Activated B cell treated with CpG ODN at 0.5 μM for 24 hours (primary cell): ENCODE results near the gene TBC1D32. TPM values are rescaled to one million over a fixed set of nuclear protein-coding genes. Genes with fewer than 3 reads are reported as not detected.
"Not testable (repeated sequence)": the region's sequence is repeated elsewhere in the genome, so short reads cannot be mapped to it uniquely, and the experiment has no call there.

ENCODE experiments used
- ATAC-seq: fragments of 200-7000 bp; cut with Tn5 transposase; one replicate; pipeline ENCODE4 v1.10.0; 2021; ENCODE audit warnings: low read depth, mild to moderate bottlenecking, moderate library complexity
- CTCF ChIA-PET: fragments of 350-600 bp; sonication (Branson Sonifier 250); formaldehyde crosslinking; loops from one replicate; lab custom pipeline; 2021; ENCODE audit warnings: antibody characterized with exemption; lab: Charles Lee
- POLR2A ChIA-PET: fragments of 350-600 bp; sonication (Branson Sonifier 250); formaldehyde crosslinking; loops from one replicate; lab custom pipeline; 2021; ENCODE audit warnings: antibody characterized with exemption; lab: Charles Lee
- DNase-seq: peaks from one replicate; pipeline ENCODE4 v3.0.0; 2022
- H3K27ac Mint-ChIP-seq: one replicate; pipeline ENCODE4 v1.8.0; 2020; ENCODE audit warnings: mixed read lengths
- H3K27me3 Mint-ChIP-seq: one replicate; pipeline ENCODE4 v1.8.0; 2021; ENCODE audit warnings: mixed read lengths
- H3K36me3 Mint-ChIP-seq: one replicate; pipeline ENCODE4 v1.8.0; 2021; ENCODE audit warnings: low read depth, mixed read lengths
- H3K4me1 Mint-ChIP-seq: one replicate; pipeline ENCODE4 v1.8.0; 2021; ENCODE audit warnings: mixed read lengths
- H3K4me3 Mint-ChIP-seq: one replicate; pipeline ENCODE4 v1.8.0; 2020; ENCODE audit warnings: mild to moderate bottlenecking, mixed read lengths
- H3K9me3 Mint-ChIP-seq: one replicate; pipeline ENCODE4 v1.8.0; 2020; ENCODE audit warnings: mixed read lengths
- CTCF ChIP-seq: fragments of 200-600 bp; IDR thresholded peaks from one replicate; pipeline ENCODE4 v1.8.0; 2022; ENCODE audit warnings: antibody characterized with exemption, mild to moderate bottlenecking
- intact Hi-C: fragments of 100-400 bp; cut with micrococcal nuclease; formaldehyde crosslinking; loops from one replicate; pipeline ENCODE4 v1.15.1; 2024
- total RNA-seq: library from RNA; stranded (reverse); gene quantifications from 2 replicates; pipeline ENCODE4 v1.2.3, GENCODE V29; 2022

The TBC1D32 gene
- total RNA-seq, 1 donor from 2014 or later = 17.8 TPM

- H3K36me3 Mint-ChIP-seq = peaks cover 31% of the 10 kb centered on the region
- H3K4me1 Mint-ChIP-seq = no peaks in the 10 kb centered on the region
- ChIA-PET POLR2A (no interaction called here), CTCF (no interaction called here)
- no peak for TF ChIP-seq CTCF
- H3K9me3 Mint-ChIP-seq = peaks cover 8% of the 10 kb centered on the region
- H3K4me3 Mint-ChIP-seq = no peak overlapping the region
- intact Hi-C loops = no loop called here
- no peak for DNase-seq
- H3K27me3 Mint-ChIP-seq = no peaks in the 10 kb centered on the region
- no peak overlapping the region for H3K27ac Mint-ChIP-seq
- no peak for ATAC-seq
Measured at GRCh38 chr6:121223930-121224329, 110.3 kb downstream of the TBC1D32 start.

DNA sequence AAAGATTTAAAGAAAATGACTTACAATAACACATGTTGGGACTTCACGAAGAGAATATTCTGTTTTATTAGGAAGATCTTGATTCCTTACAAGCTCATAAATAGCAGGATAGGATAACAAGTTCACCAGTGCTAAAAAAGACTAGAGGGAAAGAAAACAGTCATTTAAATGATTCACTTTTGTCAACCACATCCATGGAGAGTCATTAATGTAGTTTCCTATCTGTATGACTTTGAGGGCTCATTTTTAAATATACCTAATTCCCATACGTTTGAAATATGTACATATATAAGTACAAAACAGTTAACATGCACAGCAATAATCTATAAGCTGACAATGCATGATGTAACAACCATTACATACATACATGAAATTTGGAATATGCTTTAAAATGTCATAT lies 111.1 kb downstream of the TBC1D32 start:
- peaks cover 37% of the 10 kb centered on the region for H3K36me3 Mint-ChIP-seq
- no peak overlapping the region for H3K4me3 Mint-ChIP-seq
- intact Hi-C loops = no loop called here
- TF ChIP-seq CTCF = no peak
- H3K27ac Mint-ChIP-seq = no peak overlapping the region
- ATAC-seq = no peak
- H3K4me1 Mint-ChIP-seq = no peaks in the 10 kb centered on the region
- no peaks in the 10 kb centered on the region for H3K27me3 Mint-ChIP-seq
- H3K9me3 Mint-ChIP-seq = peaks cover 11% of the 10 kb centered on the region
- POLR2A ChIA-PET = no interaction called here
- CTCF ChIA-PET = no interaction called here
- DNase-seq = no peak

DNA sequence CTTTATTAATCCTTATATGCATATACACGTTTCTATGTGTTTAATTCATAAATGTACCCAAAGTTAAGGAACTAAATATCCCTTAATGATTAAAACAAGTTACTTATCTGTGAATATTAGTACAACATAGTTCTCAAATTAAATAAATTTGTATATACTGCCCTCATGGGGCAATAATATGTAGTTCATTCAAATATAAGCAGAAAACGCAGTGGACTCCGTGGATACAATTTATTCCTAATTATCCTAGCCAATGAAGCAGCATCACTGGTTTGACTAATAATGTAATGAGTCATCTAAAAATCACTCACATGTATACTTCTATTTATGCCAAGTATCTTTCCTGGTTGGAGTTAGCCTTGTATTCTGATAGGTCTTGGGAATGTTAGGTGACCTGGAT lies 111.6 kb downstream of the TBC1D32 start:
- intact Hi-C loops = no loop called here
- ChIA-PET CTCF (no interaction called here), POLR2A (no interaction called here)
- no peak for TF ChIP-seq CTCF
- H3K4me1 Mint-ChIP-seq = no peaks in the 10 kb centered on the region
- H3K4me3 Mint-ChIP-seq = no peak overlapping the region
- H3K27me3 Mint-ChIP-seq = no peaks in the 10 kb centered on the region
- H3K27ac Mint-ChIP-seq = no peak overlapping the region
- ATAC-seq (no peak), DNase-seq (no peak)
- peaks cover 15% of the 10 kb centered on the region for H3K9me3 Mint-ChIP-seq
- H3K36me3 Mint-ChIP-seq = peaks cover 43% of the 10 kb centered on the region

DNA sequence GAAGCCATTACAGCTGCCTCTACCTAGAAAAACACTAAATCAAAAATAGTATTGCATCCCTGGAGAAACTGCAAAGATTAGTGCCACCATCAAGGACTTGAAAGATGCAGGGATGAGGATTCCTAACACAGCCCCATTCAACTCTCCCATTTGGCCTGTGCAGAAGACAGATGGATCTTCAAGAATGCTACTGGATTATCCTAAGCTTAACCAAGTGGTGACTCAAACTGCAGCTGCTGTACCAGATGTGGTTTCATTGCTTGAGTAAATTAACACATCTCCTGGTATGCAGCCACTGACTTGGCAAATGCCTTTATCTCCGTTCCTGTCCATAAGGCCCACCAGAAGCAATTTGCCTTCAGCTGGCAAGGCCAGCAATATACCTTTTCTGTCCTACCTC lies 117.4 kb downstream of the TBC1D32 start:
- H3K9me3 Mint-ChIP-seq = peaks cover 34% of the 10 kb centered on the region
- H3K27ac Mint-ChIP-seq = no peak overlapping the region
- no peak overlapping the region for H3K4me3 Mint-ChIP-seq
- ATAC-seq (no peak), DNase-seq (no peak)
- H3K36me3 Mint-ChIP-seq = peaks cover 84% of the 10 kb centered on the region
- H3K27me3 Mint-ChIP-seq = no peaks in the 10 kb centered on the region
- POLR2A ChIA-PET = no interaction called here
- intact Hi-C loops = no loop called here
- CTCF ChIA-PET = no interaction called here
- no peaks in the 10 kb centered on the region for H3K4me1 Mint-ChIP-seq
- no peak for TF ChIP-seq CTCF

DNA sequence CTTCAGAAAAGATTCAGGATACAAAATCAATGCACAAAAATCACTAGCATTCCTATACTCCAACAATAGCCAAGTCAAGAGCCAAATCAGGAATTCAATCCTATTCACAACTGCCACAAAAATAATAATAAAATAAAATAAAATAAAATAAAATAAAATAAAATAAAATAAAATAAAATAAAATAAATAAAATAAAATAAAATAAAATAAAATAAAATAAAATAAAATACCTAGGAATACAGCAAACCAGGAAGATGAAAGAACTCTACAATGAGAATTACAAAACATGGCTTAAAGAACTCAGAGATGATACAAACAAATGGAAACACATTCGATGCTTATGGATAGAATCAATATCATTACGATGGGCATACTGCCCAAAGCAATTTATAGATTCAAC lies 120.9 kb downstream of the TBC1D32 start:
- H3K4me3 Mint-ChIP-seq, ATAC-seq, DNase-seq, H3K4me1 Mint-ChIP-seq, CTCF ChIA-PET, H3K27ac Mint-ChIP-seq, intact Hi-C loops, H3K27me3 Mint-ChIP-seq, POLR2A ChIA-PET: not testable (repeated sequence)
- Mint-ChIP-seq H3K9me3 (peaks cover 25% of the 10 kb centered on the region), H3K36me3 (peaks cover 70% of the 10 kb centered on the region)

DNA sequence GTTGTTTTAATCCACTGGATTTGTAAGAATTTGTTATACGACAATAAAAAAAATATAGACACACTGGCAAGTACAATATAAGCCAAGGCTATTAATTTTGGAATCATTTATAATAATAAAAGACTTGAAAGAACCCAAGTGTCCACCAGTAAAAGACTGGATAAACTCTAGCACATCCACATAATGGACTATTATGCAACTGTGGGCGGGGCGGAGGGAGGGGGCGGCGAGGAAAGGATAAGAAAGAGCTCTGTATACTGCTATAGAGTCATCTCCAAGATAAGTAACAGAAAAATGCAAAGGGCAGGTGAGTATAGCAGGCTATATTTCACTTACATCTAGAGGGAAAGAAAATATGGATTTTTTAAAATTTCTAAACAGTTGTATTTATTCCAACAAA lies 123.3 kb downstream of the TBC1D32 start:
- no peak overlapping the region for H3K27ac Mint-ChIP-seq
- ChIA-PET POLR2A (no interaction called here), CTCF (no interaction called here)
- peaks cover 19% of the 10 kb centered on the region for H3K9me3 Mint-ChIP-seq
- ATAC-seq = no peak
- no peak for TF ChIP-seq CTCF
- H3K4me3 Mint-ChIP-seq = no peak overlapping the region
- peaks cover 55% of the 10 kb centered on the region for H3K36me3 Mint-ChIP-seq
- no peak for DNase-seq
- no peaks in the 10 kb centered on the region for H3K27me3 Mint-ChIP-seq
- intact Hi-C loops = no loop called here
- no peaks in the 10 kb centered on the region for H3K4me1 Mint-ChIP-seq
